HepG2 (cell line): Measurements from ENCODE around the gene HOXC5. TPM values are rescaled to one million over a fixed set of nuclear protein-coding genes. Genes with fewer than 3 reads are reported as not detected.

ENCODE experiments used
- ATF4 ChIP-seq, 2 experiments: fragments of 450-650 bp in 1 of 2; sonication (generic) in 1 of 2; formaldehyde crosslinking; IDR thresholded peaks; 2 replicates each; pipeline versions ENCODE4 v1.5.0 to v1.8.0; 2020 to 2022; ENCODE audit warnings: mild to moderate bottlenecking in 1 of 2, missing genetic modification reagents in 1 of 2
- CAMTA2 ChIP-seq: sonication (generic); formaldehyde crosslinking; IDR thresholded peaks from 2 replicates; pipeline ENCODE4 v1.4.0; 2020; ENCODE audit warnings: mild to moderate bottlenecking, missing genetic modification reagents, borderline replicate concordance
- CC2D1A ChIP-seq: sonication (generic); formaldehyde crosslinking; IDR thresholded peaks from 2 replicates; pipeline ENCODE4 v1.8.1; 2023; ENCODE audit warnings: mild to moderate bottlenecking, missing genetic modification reagents
- FIP1L1 ChIP-seq: fragments of 200-400 bp; formaldehyde crosslinking; IDR thresholded peaks from 2 replicates; pipeline ENCODE4 v1.6.1; 2018; ENCODE audit warnings: low read depth, mild to moderate bottlenecking, low read length, moderate library complexity, borderline replicate concordance; ENCODE audit not compliant: insufficient read depth
- KLF12 ChIP-seq: sonication (generic); formaldehyde crosslinking; IDR thresholded peaks from 2 replicates; pipeline ENCODE4 v1.4.0; 2020; ENCODE audit warnings: missing genetic modification reagents, borderline replicate concordance
- KMT2A ChIP-seq: sonication (generic); formaldehyde crosslinking; IDR thresholded peaks from 2 replicates; pipeline ENCODE4 v1.4.0; 2020; ENCODE audit warnings: missing genetic modification reagents
- NKX3-1 ChIP-seq: sonication (generic); formaldehyde crosslinking; IDR thresholded peaks from 2 replicates; pipeline ENCODE4 v1.5.0; 2020; ENCODE audit warnings: missing genetic modification reagents
- POLR2AphosphoS2 ChIP-seq: IDR thresholded peaks from 2 replicates; pipeline ENCODE4 v1.6.1; 2011; ENCODE audit warnings: low read depth, low read length, improper control_type of control experiment
- SIN3A ChIP-seq: IDR thresholded peaks from 2 replicates; pipeline ENCODE4 v1.6.1; 2011; ENCODE audit warnings: low read depth, mild to moderate bottlenecking, control low read depth, low read length, borderline replicate concordance
- TOPORS ChIP-seq: sonication (generic); formaldehyde crosslinking; IDR thresholded peaks from 2 replicates; pipeline ENCODE4 v1.8.0; 2023; ENCODE audit warnings: mild to moderate bottlenecking, missing genetic modification reagents
- ZBTB7A ChIP-seq: sonication (generic); formaldehyde crosslinking; IDR thresholded peaks from 2 replicates; pipeline ENCODE4 v1.8.0; 2022; ENCODE audit warnings: mild to moderate bottlenecking, missing genetic modification reagents
- ZGPAT ChIP-seq: IDR thresholded peaks from 2 replicates; pipeline ENCODE4 v1.6.1; 2016; ENCODE audit warnings: mild to moderate bottlenecking
- ZNF18 ChIP-seq: sonication (generic); formaldehyde crosslinking; IDR thresholded peaks from 2 replicates; pipeline ENCODE4 v1.8.0; 2022; ENCODE audit warnings: mild to moderate bottlenecking, missing genetic modification reagents; ENCODE audit not compliant: insufficient replicate concordance
- ZNF20 ChIP-seq: sonication (generic); formaldehyde crosslinking; IDR thresholded peaks from 2 replicates; pipeline ENCODE4 v1.4.0; 2020; ENCODE audit warnings: mild to moderate bottlenecking, moderate library complexity, missing genetic modification reagents
- ZNF558 ChIP-seq: sonication (generic); formaldehyde crosslinking; IDR thresholded peaks from 2 replicates; pipeline ENCODE4 v1.9.0; 2022; ENCODE audit warnings: mild to moderate bottlenecking, missing genetic modification reagents, borderline replicate concordance
- ZNF720 ChIP-seq: sonication (generic); formaldehyde crosslinking; IDR thresholded peaks from 2 replicates; pipeline ENCODE4 v1.4.0; 2020; ENCODE audit warnings: missing genetic modification reagents
- ZNF790 ChIP-seq: sonication (generic); formaldehyde crosslinking; IDR thresholded peaks from 2 replicates; pipeline ENCODE4 v1.8.0; 2022; ENCODE audit warnings: missing genetic modification reagents, mild to moderate bottlenecking, borderline replicate concordance
- polyA plus RNA-seq, 8 experiments: library from polyadenylated mRNA; depleted of rRNA in 3 of 8; stranded (reverse) in 7 of 8; unstranded in 1 of 8; fragments of >200 nt; fragmentation: Illumina TruSeq in 4 of 8; extraction: Trizol in 4 of 8; gene quantifications; 2 replicates each; pipeline versions ENCODE4 v1.2.1 to v1.2.3, GENCODE V29; 2011 to 2016; ENCODE audit warnings: low read depth in 4 of 8, missing spikeins in 1 of 8, mixed read lengths in 1 of 8; ENCODE audit not compliant: insufficient read depth in 1 of 8
- total RNA-seq, 5 experiments: library from RNA; depleted of rRNA; stranded (reverse); fragments of >200 nt; fragmentation: Illumina TruSeq; extraction: Trizol; gene quantifications; 2 replicates each; pipeline ENCODE4 v1.2.3, GENCODE V29; 2016; ENCODE audit warnings: low read depth in 1 of 5
- TF ChIP-seq, protein P1 (sequence below): IDR thresholded peaks from 2 replicates; pipeline ENCODE4 v1.6.1; 2012; ENCODE audit warnings: low read length, improper control_type of control experiment
- TF ChIP-seq, protein P2 (sequence below): sonication (generic); formaldehyde crosslinking; IDR thresholded peaks from 2 replicates; pipeline ENCODE4 v1.4.0; 2020; ENCODE audit warnings: missing genetic modification reagents

The HOXC5 gene
- total and polyA plus RNA-seq, 2 of the 13 experiments (the other 11 are each of a cell fraction or from before 2014, with no cell fraction given) = not detected

DNA sequence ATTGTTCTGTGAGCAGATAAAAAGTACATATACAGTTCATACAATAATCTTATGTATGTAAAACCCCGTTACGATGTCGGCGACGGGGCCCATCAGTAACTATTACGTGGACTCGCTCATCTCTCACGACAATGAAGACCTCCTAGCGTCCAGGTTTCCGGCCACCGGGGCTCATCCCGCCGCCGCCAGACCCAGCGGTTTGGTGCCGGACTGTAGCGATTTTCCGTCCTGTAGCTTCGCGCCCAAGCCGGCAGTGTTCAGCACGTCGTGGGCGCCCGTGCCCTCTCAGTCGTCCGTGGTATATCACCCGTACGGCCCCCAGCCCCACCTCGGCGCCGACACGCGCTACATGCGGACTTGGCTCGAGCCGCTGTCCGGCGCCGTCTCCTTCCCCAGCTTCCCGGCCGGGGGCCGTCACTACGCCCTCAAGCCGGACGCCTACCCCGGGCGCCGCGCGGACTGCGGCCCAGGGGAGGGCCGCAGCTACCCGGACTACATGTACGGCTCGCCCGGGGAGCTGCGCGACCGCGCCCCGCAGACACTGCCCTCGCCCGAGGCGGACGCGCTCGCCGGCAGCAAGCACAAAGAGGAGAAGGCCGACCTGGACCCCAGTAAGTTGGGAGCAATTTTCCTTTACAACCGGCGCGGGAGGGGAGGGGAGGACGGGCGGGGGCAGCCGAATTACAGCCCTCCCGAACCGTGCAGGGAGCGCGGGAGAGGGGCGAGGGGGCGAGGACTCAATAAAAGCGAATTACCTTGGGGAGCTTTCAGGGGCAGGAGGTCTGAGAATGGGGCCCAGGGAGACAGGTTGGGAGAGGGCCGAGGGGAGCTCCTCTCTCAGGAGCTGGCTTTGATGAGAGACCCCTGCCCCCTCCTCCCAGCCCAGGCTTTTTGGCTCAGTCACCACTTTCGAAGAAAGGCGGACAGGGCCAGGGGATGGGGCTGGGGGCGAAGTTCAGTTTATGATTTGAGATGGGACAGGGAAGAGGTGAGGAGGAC, 32.4 kb upstream of the HOXC5 start, which contains the start of gene HOXC9 (continued):
- TF ChIP-seq ZNF20 (CRISPR knock-in tag) (no peak), KMT2A (CRISPR knock-in tag) (no peak), ZNF18 (CRISPR knock-in tag) (no peak), CAMTA2 (no peak), POLR2AphosphoS2 (no peak), ATF4 (CRISPR knock-in tag; IDR thresholded peaks at IDR 0.05) (no peak), ZNF720 (CRISPR knock-in tag) (no peak), ZBTB7A (CRISPR knock-in tag) (0 out of 2 replicates have a peak, but pooled peaks have one; percentile 24), ZNF790 (CRISPR knock-in tag) (no peak), NKX3-1 (no peak), TOPORS (CRISPR knock-in tag) (no peak), KLF12 (CRISPR knock-in tag) (no peak), FIP1L1 (no peak), SIN3A (no peak), ZNF558 (CRISPR knock-in tag) (no peak), ZGPAT (peak; percentile 45; the same call in 1 of the 2 replicates), CC2D1A (CRISPR knock-in tag) (no peak)
- TF ChIP-seq, protein P1, sequence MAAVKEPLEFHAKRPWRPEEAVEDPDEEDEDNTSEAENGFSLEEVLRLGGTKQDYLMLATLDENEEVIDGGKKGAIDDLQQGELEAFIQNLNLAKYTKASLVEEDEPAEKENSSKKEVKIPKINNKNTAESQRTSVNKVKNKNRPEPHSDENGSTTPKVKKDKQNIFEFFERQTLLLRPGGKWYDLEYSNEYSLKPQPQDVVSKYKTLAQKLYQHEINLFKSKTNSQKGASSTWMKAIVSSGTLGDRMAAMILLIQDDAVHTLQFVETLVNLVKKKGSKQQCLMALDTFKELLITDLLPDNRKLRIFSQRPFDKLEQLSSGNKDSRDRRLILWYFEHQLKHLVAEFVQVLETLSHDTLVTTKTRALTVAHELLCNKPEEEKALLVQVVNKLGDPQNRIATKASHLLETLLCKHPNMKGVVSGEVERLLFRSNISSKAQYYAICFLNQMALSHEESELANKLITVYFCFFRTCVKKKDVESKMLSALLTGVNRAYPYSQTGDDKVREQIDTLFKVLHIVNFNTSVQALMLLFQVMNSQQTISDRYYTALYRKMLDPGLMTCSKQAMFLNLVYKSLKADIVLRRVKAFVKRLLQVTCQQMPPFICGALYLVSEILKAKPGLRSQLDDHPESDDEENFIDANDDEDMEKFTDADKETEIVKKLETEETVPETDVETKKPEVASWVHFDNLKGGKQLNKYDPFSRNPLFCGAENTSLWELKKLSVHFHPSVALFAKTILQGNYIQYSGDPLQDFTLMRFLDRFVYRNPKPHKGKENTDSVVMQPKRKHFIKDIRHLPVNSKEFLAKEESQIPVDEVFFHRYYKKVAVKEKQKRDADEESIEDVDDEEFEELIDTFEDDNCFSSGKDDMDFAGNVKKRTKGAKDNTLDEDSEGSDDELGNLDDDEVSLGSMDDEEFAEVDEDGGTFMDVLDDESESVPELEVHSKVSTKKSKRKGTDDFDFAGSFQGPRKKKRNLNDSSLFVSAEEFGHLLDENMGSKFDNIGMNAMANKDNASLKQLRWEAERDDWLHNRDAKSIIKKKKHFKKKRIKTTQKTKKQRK = no peak
- TF ChIP-seq, protein P2, sequence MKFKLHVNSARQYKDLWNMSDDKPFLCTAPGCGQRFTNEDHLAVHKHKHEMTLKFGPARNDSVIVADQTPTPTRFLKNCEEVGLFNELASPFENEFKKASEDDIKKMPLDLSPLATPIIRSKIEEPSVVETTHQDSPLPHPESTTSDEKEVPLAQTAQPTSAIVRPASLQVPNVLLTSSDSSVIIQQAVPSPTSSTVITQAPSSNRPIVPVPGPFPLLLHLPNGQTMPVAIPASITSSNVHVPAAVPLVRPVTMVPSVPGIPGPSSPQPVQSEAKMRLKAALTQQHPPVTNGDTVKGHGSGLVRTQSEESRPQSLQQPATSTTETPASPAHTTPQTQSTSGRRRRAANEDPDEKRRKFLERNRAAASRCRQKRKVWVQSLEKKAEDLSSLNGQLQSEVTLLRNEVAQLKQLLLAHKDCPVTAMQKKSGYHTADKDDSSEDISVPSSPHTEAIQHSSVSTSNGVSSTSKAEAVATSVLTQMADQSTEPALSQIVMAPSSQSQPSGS = no peak
